ENCODE results near the gene ADAMTSL3. TPM values are rescaled to one million over a fixed set of nuclear protein-coding genes. Genes with fewer than 3 reads are reported as not detected.

Gene ADAMTSL3
- total RNA-seq, 1 donor = 2.0 TPM

GRCh38 chr15:83612898-83613635 is 40.9 kb upstream of the ADAMTSL3 start:
- no peak for DNase-seq (ENCODE audit: low read depth)
- no peak for TF ChIP-seq CTCF (IDR thresholded peaks at IDR 0.05; ENCODE audit: insufficient read depth, low read length)

GRCh38 chr15:83613714-83614113 is 40.2 kb upstream of the ADAMTSL3 start:
- H3K4me3 ChIP-seq (ENCODE audit: low read depth, low read length) = no peak overlapping the region
- no peak for TF ChIP-seq CTCF (IDR thresholded peaks at IDR 0.05; ENCODE audit: insufficient read depth, low read length)
- peak; percentile 29 for DNase-seq (ENCODE audit: low read depth)

More at GRCh38 chr15:83612898-83613635, 40.9 kb upstream of the ADAMTSL3 start:
- H3K4me3 ChIP-seq (ENCODE audit: low read depth, low read length) = no peak overlapping the region

GRCh38 chr15:83616840-83617239 is 37.1 kb upstream of the ADAMTSL3 start:
- no peak for TF ChIP-seq CTCF (IDR thresholded peaks at IDR 0.05; ENCODE audit: insufficient read depth, low read length)
- no peak overlapping the region for H3K4me3 ChIP-seq (ENCODE audit: low read depth, low read length)
- DNase-seq (ENCODE audit: low read depth) = no peak

GRCh38 chr15:83626171-83626802 is 27.6 kb upstream of the ADAMTSL3 start:
- H3K4me3 ChIP-seq (ENCODE audit: low read depth, low read length) = no peak overlapping the region
- TF ChIP-seq CTCF (IDR thresholded peaks at IDR 0.05; ENCODE audit: insufficient read depth, low read length) = no peak
- peak; percentile 33 for DNase-seq (ENCODE audit: low read depth)

GRCh38 chr15:83631534-83631933 is 22.4 kb upstream of the ADAMTSL3 start:
- no peak for DNase-seq (ENCODE audit: low read depth)
- TF ChIP-seq CTCF (IDR thresholded peaks at IDR 0.05; ENCODE audit: insufficient read depth, low read length) = no peak
- no peak overlapping the region for H3K4me3 ChIP-seq (ENCODE audit: low read depth, low read length)

GRCh38 chr15:83643201-83643600 is 10.7 kb upstream of the ADAMTSL3 start:
- TF ChIP-seq CTCF (IDR thresholded peaks at IDR 0.05; ENCODE audit: insufficient read depth, low read length) = no peak
- DNase-seq (ENCODE audit: low read depth) = no peak
- H3K4me3 ChIP-seq (ENCODE audit: low read depth, low read length) = no peak overlapping the region

All from fibroblast of the aortic adventitia (primary cell).